GM12892 (cell line): ENCODE results near the gene HAX1.

Experiments
- POLR2A ChIP-seq: IDR thresholded peaks from 2 replicates; pipeline ENCODE4 v1.6.1; 2011; ENCODE audit warnings: low read depth, low read length, control low read depth
- POLR2AphosphoS5 ChIP-seq: IDR thresholded peaks from 2 replicates; pipeline ENCODE4 v1.6.1; 2011; ENCODE audit warnings: low read depth, low read length, control low read depth

GRCh38 chr1:154304664-154305337 is 32.4 kb downstream of the HAX1 start:
- TF ChIP-seq POLR2AphosphoS5 (0 out of 2 replicates have a peak, but pooled peaks have one; percentile 30), POLR2A (no peak)
